GM18507 (cell line): ENCODE data around the gene PLBD1.

Source experiments
- DNase-seq: peaks from one replicate; pipeline ENCODE4 v3.0.0; 2011; ENCODE audit warnings: low read depth; ENCODE audit not compliant: insufficient read length; ENCODE audit errors: extremely low spot score
- FAIRE-seq: peaks from 2 replicates; lab custom pipeline; 2011; peaks lifted over from hg19 to GRCh38; lab: Jason Lieb, UNC

PLBD1 gene

DNA sequence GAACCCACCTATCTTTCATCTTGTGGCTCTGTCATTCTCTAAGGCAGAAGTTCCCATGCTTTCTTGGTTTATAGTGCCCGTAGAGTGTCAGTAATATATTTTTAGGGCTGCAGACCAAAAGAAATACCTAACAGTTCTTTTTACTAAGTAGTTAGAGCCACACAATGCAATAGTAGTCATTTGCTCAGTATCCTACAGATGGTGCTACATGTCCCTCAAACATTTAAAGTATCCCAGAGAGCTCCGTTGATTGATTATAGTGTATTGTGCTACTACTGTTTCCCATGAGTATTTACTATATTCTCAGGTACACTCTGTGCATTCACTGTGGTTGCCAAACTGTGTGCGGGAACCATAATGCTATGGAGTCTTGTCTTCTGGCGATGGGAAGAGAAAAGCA is 4.7 kb upstream of the PLBD1 start:
- DNase-seq (no peak), FAIRE-seq (no peak)

DNA sequence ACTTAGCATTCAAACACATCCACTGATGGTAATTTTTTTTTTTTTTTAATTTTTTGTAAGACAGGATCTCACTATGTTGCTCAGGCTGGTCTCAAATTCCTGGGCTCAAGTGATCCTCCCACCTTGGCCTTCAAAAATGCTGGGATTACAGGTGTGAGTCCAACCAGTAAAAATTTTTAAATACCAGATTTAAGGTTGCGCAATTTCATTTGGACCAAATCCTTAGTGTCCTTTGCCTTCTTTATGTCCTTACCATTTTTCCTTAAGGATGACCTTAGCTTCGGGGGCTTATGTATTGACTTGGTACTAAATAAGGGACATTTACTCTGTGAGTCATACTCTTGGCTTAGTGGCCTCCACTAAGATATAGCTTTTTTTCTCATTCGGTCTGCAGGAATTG is 4.1 kb upstream of the PLBD1 start:
- DNase-seq: no peak
- no peak for FAIRE-seq

DNA sequence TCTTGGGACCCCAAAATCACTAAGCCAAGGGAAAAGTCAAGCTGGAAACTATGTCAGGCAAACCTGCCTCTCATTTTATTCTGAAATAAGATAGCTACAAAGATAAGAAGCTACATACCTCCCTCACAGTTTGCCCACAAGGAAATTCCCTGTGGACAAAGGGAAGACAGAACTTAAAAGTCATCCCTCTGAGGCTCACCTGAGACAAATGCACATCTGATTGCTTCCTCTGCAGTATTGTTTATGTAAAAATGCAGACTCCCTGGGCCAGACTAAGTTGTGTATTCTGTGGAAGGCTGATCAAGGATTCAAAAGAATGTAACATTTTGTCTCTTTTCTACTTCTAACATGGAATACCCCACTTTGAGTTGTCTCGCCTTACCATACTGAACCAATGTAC is 2.5 kb upstream of the PLBD1 start:
- DNase-seq: no peak
- no peak for FAIRE-seq

DNA sequence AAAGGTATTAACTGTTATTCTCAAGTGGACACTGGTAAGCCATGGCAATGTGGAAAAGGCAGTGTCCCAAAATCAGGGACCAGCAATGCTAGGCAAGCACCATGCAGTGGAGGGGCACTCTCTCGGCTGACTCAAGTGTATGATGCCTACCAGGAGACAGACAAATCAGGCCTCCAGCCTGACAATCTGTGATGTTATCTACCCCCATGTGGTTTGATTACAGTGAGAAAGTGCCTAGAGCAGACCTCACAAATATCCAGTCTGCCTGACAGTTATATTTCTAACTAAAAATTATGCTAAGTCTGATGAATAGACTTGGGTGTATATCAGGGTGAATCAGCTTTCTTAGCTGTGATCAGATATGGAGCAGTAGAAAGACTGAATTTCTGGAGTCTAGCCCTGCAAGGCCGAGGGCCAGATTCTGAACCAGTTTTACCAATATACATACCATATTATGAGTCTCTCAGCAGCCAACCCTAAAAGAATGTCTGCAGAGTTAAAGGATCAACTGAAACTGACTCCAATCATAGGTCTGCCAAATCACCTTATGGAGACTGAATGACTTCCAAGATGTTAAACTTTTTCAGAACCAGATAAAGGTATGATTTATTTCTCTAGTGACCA is 3.2 kb downstream of the PLBD1 start:
- DNase-seq: no peak
- FAIRE-seq: no peak

DNA sequence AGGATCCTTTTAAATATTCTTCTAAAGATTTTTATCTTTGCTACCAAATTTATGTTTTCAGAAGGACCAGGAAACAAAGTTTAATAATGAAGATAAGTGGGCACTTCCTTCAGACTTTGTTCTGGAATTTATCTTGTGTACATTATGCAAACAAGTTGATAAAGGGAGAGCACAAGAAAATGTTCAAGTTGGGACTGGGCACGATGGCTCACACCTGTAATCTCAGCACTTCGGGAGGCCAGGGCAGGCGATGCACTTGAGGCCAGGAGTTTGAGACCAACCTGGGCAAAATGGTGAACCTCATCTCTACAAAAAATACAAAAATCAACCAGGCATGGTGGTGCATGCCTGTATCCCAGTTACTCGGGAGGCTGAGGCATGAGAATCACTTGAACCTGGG is 4.6 kb downstream of the PLBD1 start:
- DNase-seq (no peak), FAIRE-seq (no peak)

DNA sequence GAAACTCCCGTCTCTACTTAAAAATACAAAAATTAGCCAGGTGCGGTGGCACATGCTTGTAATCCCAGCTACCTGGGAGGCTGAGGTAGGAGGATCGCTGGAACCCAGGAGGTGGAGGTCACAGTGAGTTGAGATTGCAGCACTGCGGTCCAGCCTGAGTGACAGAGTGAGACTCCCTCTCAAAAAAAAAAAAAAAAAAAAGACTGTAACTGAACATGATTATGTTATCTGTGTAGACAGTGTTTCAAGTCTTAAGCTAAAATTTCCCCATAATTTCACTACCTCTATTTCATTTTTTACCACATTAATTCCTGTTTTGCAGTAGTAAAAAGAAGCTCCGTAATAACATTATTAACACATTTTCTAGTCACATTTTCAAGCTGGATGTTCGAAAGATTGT is 5.4 kb downstream of the PLBD1 start:
- FAIRE-seq: no peak

DNA sequence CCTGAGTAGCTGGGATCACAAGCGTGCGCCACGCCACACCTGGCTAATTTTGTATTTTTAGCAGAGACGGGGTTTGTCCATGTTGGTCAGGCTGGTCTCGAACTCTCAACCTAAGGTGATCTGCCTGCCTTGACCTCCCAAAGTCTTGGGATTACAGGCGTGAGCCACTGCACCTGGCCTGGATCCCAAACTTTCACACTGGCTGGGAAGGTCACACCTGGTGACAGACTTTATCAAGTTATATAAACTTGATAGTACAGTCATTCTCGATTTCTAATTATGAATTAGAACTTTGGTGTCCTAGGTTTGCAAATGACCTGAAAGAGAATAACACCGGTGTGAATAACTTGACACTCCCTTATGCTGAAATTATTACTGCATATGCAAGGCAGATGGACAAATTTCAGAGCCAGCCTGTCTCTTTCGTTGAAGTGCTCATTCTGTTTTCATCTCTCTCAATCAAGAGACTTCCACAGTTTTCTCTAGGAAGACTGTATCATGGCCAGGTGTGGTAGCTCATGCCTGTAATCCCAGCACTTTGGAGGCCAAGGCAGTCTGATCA is 5.9 kb downstream of the PLBD1 start:
- FAIRE-seq (no peak), DNase-seq (no peak)

More for the DNA sequence above, 5.4 kb downstream of the PLBD1 start:
- DNase-seq: no peak

DNA sequence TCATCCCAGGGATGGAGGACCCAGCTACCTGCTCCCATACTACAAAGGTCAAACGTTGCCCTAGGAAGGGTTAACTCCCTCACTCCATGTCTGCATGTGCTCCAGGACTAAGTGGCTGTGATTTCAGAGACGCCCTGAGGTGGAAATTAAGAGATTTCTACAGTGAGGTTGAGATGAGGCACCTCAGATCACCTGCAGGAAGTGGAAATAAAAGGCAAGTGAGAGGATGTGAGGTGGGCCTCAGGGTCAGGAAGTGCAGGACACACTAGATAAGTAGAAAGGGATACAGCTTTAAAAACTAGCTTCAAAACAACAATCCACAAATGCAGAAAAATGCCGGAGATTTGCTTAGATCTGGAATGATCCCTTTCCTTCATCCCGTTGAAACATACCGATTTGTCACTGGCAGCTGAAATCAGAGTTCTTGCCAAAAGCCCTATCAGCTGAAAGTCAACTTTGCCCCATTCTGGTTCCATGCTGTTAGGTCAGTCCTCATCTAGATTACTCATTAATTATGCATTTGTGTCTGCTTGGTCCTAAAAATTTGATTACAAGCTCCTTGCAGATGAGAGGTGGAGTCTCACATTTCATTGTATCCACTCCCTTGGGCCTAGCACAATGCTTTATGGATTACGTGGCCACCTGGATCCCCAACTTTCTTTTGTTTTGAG is 6.6 kb downstream of the PLBD1 start:
- DNase-seq: no peak
- FAIRE-seq: no peak

DNA sequence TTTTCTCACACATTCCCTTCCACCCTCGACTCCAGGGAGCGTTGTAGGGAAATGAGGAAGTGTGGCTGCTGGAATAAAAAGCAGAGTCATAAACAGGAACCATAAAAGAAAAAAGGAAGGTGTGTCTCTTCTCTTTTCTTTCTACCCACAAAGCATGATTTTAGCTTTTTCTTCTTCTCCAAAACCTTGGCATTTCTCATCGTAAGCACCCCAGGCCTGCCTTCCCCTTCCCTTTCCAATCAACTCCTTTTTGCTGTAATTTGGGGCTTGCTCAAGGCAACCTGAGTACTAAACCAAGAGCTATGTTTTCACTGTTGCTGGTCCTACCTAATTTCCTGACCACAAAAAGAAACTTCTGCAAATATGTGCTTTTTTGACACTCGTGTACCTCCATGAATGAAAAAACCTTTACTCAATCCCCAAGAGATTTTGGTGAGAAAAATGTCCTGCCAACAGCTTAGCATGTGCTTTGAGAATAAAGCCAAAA is 9.2 kb downstream of the PLBD1 start:
- FAIRE-seq: no peak
- DNase-seq: no peak

DNA sequence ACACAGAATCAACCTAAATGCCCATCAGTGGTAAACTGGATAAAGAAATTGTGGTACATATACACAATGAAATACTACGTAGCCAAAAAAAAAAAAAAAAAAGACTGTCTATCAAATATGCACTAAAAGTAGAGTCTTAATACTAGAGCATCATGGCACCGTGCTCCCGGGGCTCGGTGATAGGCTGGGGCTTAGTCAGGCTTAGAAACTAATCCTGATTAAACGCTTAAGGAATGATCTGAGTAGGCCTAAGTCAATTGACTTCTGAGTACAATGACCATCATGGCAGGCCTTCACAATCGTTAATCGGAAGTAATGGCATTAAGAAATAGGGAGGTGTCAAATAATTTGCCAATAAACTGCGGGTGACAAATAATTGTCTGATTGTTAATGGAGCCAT is 9.7 kb downstream of the PLBD1 start:
- DNase-seq (no peak), FAIRE-seq (no peak)

DNA sequence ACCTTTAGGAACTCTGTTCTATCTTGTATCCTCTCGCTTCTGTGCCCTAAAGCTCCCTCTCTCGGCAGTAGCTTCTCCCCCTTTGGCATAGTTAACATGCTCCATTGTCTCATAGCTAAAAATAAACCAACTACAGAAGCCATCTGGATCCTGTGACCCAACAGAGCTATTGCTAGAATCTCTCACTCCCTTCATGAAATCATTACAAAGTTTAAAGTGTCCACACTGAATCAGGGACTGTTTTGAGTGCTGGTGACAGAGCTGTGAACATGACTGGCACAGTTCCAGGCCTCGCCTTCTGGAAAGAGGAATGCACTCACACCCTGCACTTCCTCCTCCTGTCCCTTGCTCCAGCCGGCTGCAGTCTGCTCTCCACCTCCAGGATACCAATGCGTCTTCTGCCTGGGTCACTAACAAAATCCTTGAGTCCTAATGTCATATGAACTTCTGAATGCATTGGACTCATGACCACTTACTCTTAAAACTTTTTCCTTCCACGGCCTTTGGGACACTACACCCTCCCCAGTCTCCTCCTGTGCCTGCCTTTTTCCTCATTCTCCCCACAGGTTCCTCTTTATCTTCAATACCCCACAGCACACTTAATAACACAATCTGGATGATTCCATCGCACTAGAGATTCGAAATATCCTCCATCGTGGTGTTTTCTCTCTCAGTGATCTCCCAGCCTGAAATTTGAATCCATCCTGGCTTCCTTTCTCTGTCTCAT is 13.2 kb downstream of the PLBD1 start:
- FAIRE-seq (no peak), DNase-seq (no peak)

DNA sequence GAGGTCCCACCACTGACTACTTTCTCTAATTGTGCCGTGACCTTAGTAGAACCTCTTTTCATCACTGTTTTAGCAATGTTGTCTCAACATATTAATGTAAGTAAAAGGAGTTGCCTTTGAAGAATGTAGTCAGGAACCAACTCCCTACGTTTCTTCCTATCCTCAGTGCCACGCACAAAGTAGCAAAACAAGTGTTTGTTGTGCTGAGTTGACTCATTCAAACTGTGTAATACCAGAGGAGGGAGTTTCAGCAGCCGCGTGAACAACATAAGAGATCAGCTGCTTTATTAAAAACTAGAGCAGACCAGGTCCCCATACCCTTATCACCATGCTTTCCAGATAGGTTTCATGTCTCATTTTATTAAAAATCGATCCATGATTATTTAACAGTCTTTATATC is 19.1 kb downstream of the PLBD1 start:
- no peak for FAIRE-seq
- no peak for DNase-seq

DNA sequence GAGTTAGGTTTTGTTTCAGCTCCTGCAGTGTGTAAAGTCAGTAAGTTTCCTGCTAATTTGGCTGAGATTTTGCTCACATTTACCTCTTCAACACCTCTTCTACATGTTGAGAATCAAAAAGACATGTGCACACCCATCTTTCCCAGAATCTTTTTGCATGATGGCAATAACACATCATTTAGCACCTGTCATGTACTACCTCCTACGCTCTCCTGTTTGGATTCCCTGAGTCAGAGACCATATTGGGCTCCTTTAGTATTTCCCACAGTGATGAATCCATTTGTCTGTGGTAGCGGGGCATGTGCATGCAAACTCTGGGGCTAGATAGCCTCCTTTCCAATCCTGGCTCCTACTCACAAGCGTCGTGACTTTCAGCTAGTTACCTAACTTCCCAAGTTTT is 20.1 kb downstream of the PLBD1 start:
- FAIRE-seq (no peak), DNase-seq (no peak)

DNA sequence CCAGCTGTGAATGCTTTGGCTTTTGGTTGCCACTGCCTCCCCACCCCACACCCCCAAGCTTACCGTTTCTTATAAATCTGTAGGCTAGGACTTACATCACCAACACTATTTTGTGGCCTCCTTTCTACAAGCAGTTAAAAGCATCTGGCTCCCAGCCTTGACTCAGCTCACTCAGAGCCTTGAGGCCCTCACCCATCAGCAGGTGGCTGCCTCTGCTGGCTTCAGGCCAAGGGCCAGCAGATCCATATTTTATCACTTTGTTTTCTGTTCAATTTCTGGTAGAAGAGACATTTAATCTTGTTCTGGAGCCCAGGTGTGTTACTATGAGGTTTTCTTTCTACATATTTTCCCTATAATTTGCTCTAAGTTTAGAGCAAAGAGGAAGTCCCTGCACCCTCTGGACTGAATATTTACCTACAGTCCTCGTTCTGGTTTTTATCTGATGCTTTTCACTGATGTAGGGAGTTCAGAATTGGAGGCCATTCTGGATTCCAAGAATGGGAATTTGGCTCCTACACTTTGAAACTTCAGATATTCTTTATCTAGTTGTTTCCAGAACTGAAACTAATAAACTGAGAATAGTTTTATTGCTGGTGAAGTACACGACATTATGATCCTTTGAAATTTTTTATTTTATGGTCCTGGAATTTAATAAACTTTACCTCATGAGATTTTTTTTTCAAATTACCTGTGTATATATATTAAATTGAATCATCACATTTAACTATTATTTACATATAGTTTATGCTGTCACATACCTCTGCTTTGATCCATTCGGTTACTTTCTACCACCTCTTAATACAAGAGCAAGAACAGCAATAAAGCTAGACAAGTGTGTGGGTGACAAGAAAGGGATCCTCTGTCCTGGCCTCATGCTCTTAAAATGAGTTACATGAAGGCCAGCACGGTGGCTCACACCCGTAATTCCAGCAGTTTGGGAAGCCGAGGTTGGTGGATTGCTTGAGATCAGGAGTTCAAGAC is 22.2 kb downstream of the PLBD1 start:
- FAIRE-seq: no peak
- no peak for DNase-seq

DNA sequence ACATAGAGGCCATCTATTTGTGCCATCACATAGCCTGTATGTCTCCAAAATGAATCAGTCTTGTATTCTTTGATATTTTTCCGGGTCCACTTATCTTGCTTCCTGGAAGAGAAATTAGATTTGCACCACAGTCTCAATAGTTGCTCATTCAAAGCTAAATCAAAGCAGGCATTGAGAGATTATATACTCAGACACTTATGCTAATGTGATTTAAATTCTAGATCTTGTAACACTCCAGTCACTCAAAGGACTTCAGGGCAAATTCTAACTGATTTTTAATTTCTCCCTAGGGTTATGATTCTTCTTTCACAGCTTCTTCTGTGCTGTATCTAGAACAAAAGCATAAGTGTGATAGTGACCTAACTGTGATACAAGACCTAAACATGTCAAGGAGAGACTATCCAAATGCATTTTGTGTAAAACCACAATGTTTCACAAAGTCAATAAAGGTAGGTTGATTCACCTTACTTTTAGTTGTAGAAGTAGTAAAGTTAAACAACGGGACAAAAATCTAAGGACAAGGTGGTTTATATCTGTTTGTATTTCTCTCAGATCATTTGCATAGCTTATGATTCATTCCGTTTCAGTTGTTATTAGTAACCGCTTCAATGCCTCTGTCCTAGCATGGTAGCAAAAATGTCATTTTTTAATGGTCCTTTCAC is 26.8 kb downstream of the PLBD1 start:
- no peak for DNase-seq
- peak; percentile 9 for FAIRE-seq

DNA sequence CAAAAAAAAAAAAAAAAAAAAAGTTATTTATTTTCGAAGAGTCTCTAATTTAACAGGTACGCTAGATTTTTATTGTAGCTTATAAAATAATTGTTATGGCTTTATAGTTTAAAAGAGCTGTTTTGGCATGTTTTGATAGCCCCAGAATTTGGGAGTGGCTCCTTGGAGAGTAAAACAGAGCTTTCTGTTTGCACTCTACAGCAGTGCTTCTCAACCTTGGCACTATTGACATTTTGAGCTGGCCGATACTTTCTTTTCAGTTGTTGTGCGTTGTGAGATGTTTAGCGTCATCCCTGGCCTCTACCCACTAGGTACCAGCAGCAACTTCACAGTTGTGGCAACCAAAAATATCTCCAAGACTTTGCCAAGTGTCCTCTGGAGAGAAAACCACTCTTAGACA is 30.6 kb downstream of the PLBD1 start:
- FAIRE-seq (no peak), DNase-seq (no peak)

DNA sequence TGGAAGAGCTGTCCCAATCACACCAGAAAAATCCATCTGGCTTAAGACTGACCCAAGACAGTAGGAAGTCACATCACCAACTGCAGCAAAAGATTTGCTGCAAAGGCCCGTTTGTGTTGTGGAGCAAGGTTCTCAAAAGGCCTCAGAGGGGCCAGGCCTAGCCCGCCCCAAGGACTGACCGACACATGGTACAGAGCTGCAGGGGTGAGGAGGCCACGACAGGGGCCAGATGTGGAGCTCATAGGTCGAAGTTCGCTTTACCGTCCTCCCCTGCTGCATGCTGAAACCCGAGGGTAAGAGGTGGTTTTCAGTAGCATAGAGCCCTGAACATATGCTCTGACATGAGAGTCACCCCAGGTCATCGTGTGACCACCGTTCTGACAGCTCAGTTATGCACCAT is 35.5 kb downstream of the PLBD1 start:
- DNase-seq: no peak
- FAIRE-seq: no peak

DNA sequence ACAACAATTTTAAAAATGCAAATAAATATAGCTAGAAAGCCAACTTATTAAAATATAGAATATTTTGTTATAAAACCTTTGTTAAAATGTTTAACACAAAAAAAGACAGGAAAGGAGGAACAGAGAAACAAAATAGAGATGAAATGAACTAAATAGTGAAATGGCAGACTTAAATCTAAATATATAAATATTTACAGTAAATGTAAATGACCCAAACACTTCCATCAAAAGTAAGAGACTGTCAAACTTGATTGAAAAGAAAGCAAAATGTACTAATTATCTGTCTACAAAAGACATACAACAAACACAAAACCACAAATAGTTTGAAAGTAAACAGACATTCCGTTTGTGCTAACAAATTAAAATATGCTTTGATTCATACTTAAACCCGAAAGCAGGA is 41.7 kb downstream of the PLBD1 start:
- FAIRE-seq: no peak
- no peak for DNase-seq

DNA sequence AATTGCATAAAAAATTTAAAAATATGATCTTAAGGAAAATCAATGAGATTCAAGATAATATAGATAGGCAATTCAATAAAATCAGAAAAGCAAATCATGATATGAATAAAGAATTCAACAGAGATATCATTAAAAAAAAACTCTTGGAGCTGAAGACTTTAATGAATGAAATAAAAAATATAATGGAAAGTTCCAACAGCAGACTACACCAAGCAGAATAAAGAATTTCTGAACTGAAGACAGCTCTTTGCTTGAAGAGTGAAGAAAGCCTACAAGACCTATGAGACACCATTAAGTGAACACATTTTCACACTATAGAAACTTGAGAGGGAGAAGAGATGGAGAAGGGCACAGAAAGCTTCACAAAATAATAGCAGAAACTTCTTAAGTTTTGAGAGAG is 45.9 kb downstream of the PLBD1 start:
- DNase-seq: no peak
- no peak for FAIRE-seq
